ENCODE measurements around the gene FAM20A.

The FAM20A gene

GRCh38 chr17:68573338-68573737 is 27.8 kb downstream of the FAM20A start:
- Histone ChIP-seq H3K36me3 (ENCODE audit: insufficient read depth, low read length) (no peaks in the 10 kb centered on the region), H3K4me3 (ENCODE audit: low read depth, low read length, poor library complexity, severe bottlenecking) (no peak overlapping the region), H3K79me2 (ENCODE audit: insufficient read depth, low read length) (no peaks in the 10 kb centered on the region), H3K9me2 (ENCODE audit: low read depth, low read length) (no peaks in the 10 kb centered on the region), H3K9ac (ENCODE audit: low read length) (no peak overlapping the region), H3K4me2 (ENCODE audit: low read length) (no peak overlapping the region), H3K27ac (ENCODE audit: low read depth, low read length, poor library complexity, severe bottlenecking) (no peak overlapping the region), H3K4me1 (ENCODE audit: insufficient read depth, low read length, severe bottlenecking) (no peaks in the 10 kb centered on the region), H3K9me3 (ENCODE audit: low read length) (no peaks in the 10 kb centered on the region), H4K20me1 (ENCODE audit: insufficient read depth, low read length) (no peaks in the 10 kb centered on the region), H3F3A (ENCODE audit: insufficient read depth, low read length) (no peaks in the 10 kb centered on the region), H3K27me3 (ENCODE audit: insufficient read depth, low read length) (no peaks in the 10 kb centered on the region), H2AFZ (ENCODE audit: low read length) (no peak overlapping the region)
- TF ChIP-seq EZH2 (IDR thresholded peaks at IDR 0.05; ENCODE audit: borderline replicate concordance, low read length) = no peak
- TF ChIP-seq, protein P1, sequence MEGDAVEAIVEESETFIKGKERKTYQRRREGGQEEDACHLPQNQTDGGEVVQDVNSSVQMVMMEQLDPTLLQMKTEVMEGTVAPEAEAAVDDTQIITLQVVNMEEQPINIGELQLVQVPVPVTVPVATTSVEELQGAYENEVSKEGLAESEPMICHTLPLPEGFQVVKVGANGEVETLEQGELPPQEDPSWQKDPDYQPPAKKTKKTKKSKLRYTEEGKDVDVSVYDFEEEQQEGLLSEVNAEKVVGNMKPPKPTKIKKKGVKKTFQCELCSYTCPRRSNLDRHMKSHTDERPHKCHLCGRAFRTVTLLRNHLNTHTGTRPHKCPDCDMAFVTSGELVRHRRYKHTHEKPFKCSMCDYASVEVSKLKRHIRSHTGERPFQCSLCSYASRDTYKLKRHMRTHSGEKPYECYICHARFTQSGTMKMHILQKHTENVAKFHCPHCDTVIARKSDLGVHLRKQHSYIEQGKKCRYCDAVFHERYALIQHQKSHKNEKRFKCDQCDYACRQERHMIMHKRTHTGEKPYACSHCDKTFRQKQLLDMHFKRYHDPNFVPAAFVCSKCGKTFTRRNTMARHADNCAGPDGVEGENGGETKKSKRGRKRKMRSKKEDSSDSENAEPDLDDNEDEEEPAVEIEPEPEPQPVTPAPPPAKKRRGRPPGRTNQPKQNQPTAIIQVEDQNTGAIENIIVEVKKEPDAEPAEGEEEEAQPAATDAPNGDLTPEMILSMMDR (IDR thresholded peaks at IDR 0.05; ENCODE audit: low read length) = no peak

DNA sequence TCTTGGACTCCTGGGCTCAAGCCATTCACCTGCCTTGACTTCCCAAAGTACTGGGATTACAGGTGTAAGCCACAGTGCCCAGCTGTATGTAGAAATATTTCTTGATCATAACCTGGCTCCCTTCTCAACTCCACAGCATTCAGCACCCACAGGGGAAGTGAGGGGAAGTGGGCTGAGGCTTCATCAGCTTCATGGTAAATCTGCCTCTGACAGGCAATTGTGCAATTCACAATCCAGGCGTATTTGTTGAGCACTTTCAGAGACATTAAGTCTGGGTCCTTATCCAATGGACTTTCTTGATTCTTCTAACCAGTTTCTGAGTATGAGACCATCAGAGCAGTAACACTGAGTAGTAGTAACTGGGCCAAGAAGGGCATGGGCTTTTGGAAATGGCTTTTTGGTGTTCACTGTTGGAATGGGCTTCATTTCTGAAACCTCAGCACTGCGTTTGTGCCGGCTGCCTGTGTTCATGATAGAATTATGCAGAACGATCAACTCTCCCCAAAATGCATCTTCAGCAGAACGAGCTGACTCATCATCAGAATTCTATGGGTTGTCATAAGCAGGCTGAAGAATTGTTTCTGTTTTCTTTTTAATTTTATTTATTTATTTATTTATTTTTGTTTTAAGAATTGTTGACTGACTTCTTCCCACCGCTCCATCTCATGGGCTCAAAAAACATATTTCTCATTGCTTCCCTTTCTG is 28.9 kb downstream of the FAM20A start:
- H3K27me3 ChIP-seq (ENCODE audit: insufficient read depth, low read length) = no peaks in the 10 kb centered on the region
- no peak overlapping the region for H3K9ac ChIP-seq (ENCODE audit: low read length)
- no peak overlapping the region for H2AFZ ChIP-seq (ENCODE audit: low read length)
- no peak overlapping the region for H3K4me3 ChIP-seq (ENCODE audit: low read depth, low read length, poor library complexity, severe bottlenecking)
- H3K36me3 ChIP-seq (ENCODE audit: insufficient read depth, low read length) = no peaks in the 10 kb centered on the region
- no peaks in the 10 kb centered on the region for H4K20me1 ChIP-seq (ENCODE audit: insufficient read depth, low read length)
- H3K4me1 ChIP-seq (ENCODE audit: insufficient read depth, low read length, severe bottlenecking) = no peaks in the 10 kb centered on the region
- H3K4me2 ChIP-seq (ENCODE audit: low read length) = no peak overlapping the region
- no peaks in the 10 kb centered on the region for H3K9me2 ChIP-seq (ENCODE audit: low read depth, low read length)
- H3F3A ChIP-seq (ENCODE audit: insufficient read depth, low read length) = no peaks in the 10 kb centered on the region
- TF ChIP-seq EZH2 (IDR thresholded peaks at IDR 0.05; ENCODE audit: borderline replicate concordance, low read length) = no peak
- TF ChIP-seq, protein P1 (IDR thresholded peaks at IDR 0.05; ENCODE audit: low read length) = no peak
- no peaks in the 10 kb centered on the region for H3K9me3 ChIP-seq (ENCODE audit: low read length)
- H3K27ac ChIP-seq (ENCODE audit: low read depth, low read length, poor library complexity, severe bottlenecking) = no peak overlapping the region
- no peaks in the 10 kb centered on the region for H3K79me2 ChIP-seq (ENCODE audit: insufficient read depth, low read length)

GRCh38 chr17:68570526-68570925 is 30.6 kb downstream of the FAM20A start:
- Histone ChIP-seq H3K4me3 (ENCODE audit: low read depth, low read length, poor library complexity, severe bottlenecking) (no peak overlapping the region), H3F3A (ENCODE audit: insufficient read depth, low read length) (no peaks in the 10 kb centered on the region), H3K27me3 (ENCODE audit: insufficient read depth, low read length) (no peaks in the 10 kb centered on the region; the same call in 1 of the 2 replicates), H4K20me1 (ENCODE audit: insufficient read depth, low read length) (no peaks in the 10 kb centered on the region), H3K79me2 (ENCODE audit: insufficient read depth, low read length) (no peaks in the 10 kb centered on the region), H3K9me2 (ENCODE audit: low read depth, low read length) (no peaks in the 10 kb centered on the region), H3K9me3 (ENCODE audit: low read length) (no peaks in the 10 kb centered on the region), H3K9ac (ENCODE audit: low read length) (no peak overlapping the region), H3K36me3 (ENCODE audit: insufficient read depth, low read length) (no peaks in the 10 kb centered on the region), H3K4me2 (ENCODE audit: low read length) (no peak overlapping the region), H2AFZ (ENCODE audit: low read length) (no peak overlapping the region), H3K4me1 (ENCODE audit: insufficient read depth, low read length, severe bottlenecking) (no peaks in the 10 kb centered on the region), H3K27ac (ENCODE audit: low read depth, low read length, poor library complexity, severe bottlenecking) (no peak overlapping the region)
- no peak for TF ChIP-seq EZH2 (IDR thresholded peaks at IDR 0.05; ENCODE audit: borderline replicate concordance, low read length)
- TF ChIP-seq, protein P1 (IDR thresholded peaks at IDR 0.05; ENCODE audit: low read length) = no peak

Data from OCI-LY1 (cell line).